DND-41 (cell line): ENCODE data around the gene COPA.

Experiments
- EZH2 ChIP-seq: IDR thresholded peaks from 3 replicates; pipeline ENCODE4 v1.6.1; 2012; ENCODE audit warnings: borderline replicate concordance, low read depth, mild to moderate bottlenecking, moderate library complexity, low read length, inconsistent platforms; ENCODE audit not compliant: severe bottlenecking
- TF ChIP-seq, protein P1 (sequence below): IDR thresholded peaks from 2 replicates; pipeline ENCODE4 v1.5.1; 2012; ENCODE audit warnings: borderline replicate concordance, low read length, moderate library complexity, mild to moderate bottlenecking; ENCODE audit not compliant: poor library complexity, severe bottlenecking; ENCODE audit errors: extremely low read depth

GRCh38 chr1:160358073-160358472 is 15.0 kb upstream of the COPA start:
- TF ChIP-seq, protein P1, sequence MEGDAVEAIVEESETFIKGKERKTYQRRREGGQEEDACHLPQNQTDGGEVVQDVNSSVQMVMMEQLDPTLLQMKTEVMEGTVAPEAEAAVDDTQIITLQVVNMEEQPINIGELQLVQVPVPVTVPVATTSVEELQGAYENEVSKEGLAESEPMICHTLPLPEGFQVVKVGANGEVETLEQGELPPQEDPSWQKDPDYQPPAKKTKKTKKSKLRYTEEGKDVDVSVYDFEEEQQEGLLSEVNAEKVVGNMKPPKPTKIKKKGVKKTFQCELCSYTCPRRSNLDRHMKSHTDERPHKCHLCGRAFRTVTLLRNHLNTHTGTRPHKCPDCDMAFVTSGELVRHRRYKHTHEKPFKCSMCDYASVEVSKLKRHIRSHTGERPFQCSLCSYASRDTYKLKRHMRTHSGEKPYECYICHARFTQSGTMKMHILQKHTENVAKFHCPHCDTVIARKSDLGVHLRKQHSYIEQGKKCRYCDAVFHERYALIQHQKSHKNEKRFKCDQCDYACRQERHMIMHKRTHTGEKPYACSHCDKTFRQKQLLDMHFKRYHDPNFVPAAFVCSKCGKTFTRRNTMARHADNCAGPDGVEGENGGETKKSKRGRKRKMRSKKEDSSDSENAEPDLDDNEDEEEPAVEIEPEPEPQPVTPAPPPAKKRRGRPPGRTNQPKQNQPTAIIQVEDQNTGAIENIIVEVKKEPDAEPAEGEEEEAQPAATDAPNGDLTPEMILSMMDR: no peak
- TF ChIP-seq EZH2: no peak
